ENCODE results near the gene TPRKB. TPM values are rescaled to one million over a fixed set of nuclear protein-coding genes. Genes with fewer than 3 reads are reported as not detected.
"Not testable (repeated sequence)": the region's sequence is repeated elsewhere in the genome, so short reads cannot be mapped to it uniquely, and the experiment has no call there.

TPRKB gene
- total RNA-seq, 1 experiment from 2014 or later: 38.5 TPM

DNA sequence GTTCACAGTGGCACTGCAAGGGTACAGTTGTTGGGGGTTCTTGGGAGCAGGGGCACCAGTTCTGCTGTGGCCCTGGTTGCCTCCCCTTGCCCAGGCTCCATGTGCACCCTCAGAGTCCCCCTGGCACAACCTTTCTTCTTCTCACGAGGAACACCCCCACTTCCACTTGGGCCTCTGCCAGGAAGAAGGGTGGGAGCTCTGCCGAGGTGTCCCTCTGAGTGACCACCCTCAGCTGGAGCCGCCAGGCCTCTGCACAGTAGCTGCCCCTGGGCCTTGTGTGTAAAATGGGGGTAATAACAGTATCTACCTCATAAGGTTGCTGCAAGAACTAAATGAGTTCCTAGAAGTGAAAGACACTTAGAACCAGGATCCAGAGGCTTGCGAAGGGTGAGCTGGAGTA, 8.4 kb downstream of the TPRKB start:
- peaks cover 12% of the 10 kb centered on the region for H3K36me3 ChIP-seq (ENCODE audit: control insufficient read depth, insufficient read depth, low read length)
- ChIA-PET POLR2A (no interaction called here), CTCF (no interaction called here)
- TF ChIP-seq POLR2AphosphoS5 (IDR thresholded peaks at IDR 0.05; ENCODE audit: low read depth, low read length): no peak
- no peak for TF ChIP-seq SIN3A (IDR thresholded peaks at IDR 0.05; ENCODE audit: borderline replicate concordance, insufficient read depth, low read depth, low read length)
- TF ChIP-seq, protein P1, sequence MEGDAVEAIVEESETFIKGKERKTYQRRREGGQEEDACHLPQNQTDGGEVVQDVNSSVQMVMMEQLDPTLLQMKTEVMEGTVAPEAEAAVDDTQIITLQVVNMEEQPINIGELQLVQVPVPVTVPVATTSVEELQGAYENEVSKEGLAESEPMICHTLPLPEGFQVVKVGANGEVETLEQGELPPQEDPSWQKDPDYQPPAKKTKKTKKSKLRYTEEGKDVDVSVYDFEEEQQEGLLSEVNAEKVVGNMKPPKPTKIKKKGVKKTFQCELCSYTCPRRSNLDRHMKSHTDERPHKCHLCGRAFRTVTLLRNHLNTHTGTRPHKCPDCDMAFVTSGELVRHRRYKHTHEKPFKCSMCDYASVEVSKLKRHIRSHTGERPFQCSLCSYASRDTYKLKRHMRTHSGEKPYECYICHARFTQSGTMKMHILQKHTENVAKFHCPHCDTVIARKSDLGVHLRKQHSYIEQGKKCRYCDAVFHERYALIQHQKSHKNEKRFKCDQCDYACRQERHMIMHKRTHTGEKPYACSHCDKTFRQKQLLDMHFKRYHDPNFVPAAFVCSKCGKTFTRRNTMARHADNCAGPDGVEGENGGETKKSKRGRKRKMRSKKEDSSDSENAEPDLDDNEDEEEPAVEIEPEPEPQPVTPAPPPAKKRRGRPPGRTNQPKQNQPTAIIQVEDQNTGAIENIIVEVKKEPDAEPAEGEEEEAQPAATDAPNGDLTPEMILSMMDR (IDR thresholded peaks at IDR 0.05): no peak
- no peak for TF ChIP-seq TCF7L2 (IDR thresholded peaks at IDR 0.05; ENCODE audit: low read depth, low read length)
- TF ChIP-seq, protein P2, sequence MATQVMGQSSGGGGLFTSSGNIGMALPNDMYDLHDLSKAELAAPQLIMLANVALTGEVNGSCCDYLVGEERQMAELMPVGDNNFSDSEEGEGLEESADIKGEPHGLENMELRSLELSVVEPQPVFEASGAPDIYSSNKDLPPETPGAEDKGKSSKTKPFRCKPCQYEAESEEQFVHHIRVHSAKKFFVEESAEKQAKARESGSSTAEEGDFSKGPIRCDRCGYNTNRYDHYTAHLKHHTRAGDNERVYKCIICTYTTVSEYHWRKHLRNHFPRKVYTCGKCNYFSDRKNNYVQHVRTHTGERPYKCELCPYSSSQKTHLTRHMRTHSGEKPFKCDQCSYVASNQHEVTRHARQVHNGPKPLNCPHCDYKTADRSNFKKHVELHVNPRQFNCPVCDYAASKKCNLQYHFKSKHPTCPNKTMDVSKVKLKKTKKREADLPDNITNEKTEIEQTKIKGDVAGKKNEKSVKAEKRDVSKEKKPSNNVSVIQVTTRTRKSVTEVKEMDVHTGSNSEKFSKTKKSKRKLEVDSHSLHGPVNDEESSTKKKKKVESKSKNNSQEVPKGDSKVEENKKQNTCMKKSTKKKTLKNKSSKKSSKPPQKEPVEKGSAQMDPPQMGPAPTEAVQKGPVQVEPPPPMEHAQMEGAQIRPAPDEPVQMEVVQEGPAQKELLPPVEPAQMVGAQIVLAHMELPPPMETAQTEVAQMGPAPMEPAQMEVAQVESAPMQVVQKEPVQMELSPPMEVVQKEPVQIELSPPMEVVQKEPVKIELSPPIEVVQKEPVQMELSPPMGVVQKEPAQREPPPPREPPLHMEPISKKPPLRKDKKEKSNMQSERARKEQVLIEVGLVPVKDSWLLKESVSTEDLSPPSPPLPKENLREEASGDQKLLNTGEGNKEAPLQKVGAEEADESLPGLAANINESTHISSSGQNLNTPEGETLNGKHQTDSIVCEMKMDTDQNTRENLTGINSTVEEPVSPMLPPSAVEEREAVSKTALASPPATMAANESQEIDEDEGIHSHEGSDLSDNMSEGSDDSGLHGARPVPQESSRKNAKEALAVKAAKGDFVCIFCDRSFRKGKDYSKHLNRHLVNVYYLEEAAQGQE (IDR thresholded peaks at IDR 0.05; ENCODE audit: insufficient read depth in 1 of 2, low read depth in 2 of 2, low read length in 1 of 2): no peak
- ATAC-seq (0 out of 2 replicates have a peak, but pooled peaks have one; percentile 38), DNase-seq (ENCODE audit: low read depth, low spot score) (no peak)
- in situ Hi-C loops (cut with HindIII; ENCODE audit: low pct_unique_long_range_greater_than_20kb, low sequenced_read_pairs) (no loop called here), intact Hi-C loops (cut with micrococcal nuclease; ENCODE audit: unreplicated experiment) (no loop called here)
- BruUV-seq (replicated peaks): no TSS peak
- no peak overlapping the region for H3K27ac ChIP-seq (ENCODE audit: low read length)
- no peaks in the 10 kb centered on the region for H3K4me1 ChIP-seq (ENCODE audit: control insufficient read depth, insufficient read depth, low read length)
- no peak overlapping the region for H3K4me3 ChIP-seq (ENCODE audit: low read depth in 2 of 2, low read length in 2 of 2)
- no peaks in the 10 kb centered on the region for H3K27me3 ChIP-seq (ENCODE audit: control insufficient read depth, insufficient read depth, low read length)
- no peaks in the 10 kb centered on the region for H3K9me3 ChIP-seq (ENCODE audit: control insufficient read depth, insufficient read depth, low read depth, low read length)

DNA sequence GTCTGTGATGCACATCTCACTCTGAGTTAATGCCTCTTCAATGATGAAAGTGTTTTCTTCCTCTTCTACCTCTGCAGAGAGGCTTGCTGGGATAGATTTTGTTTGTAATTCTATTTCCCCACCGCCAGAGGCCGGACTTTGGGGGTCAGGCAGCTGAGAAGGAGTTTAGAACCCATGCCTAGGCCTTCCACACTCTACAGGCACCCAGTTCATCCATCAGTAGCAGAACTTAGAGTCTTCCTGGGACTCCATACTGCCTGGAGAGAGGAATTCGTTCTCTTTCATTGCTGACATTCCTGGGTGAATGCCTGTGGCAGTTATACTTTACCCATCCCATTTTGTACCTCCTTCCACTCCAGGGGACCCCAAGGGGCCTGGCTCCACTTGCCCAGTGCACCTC, 9.1 kb downstream of the TPRKB start:
- TF ChIP-seq SIN3A (IDR thresholded peaks at IDR 0.05; ENCODE audit: borderline replicate concordance, insufficient read depth, low read depth, low read length) (no peak), POLR2AphosphoS5 (IDR thresholded peaks at IDR 0.05; ENCODE audit: low read depth, low read length) (no peak)
- TF ChIP-seq, protein P1 (IDR thresholded peaks at IDR 0.05): no peak
- TF ChIP-seq, protein P2 (IDR thresholded peaks at IDR 0.05; ENCODE audit: insufficient read depth in 1 of 2, low read depth in 2 of 2, low read length in 1 of 2): no peak
- no peak overlapping the region for H3K27ac ChIP-seq (ENCODE audit: low read length)
- no peaks in the 10 kb centered on the region for H3K27me3 ChIP-seq (ENCODE audit: control insufficient read depth, insufficient read depth, low read length)
- POLR2A ChIA-PET: no interaction called here
- in situ Hi-C loops (cut with HindIII; ENCODE audit: low pct_unique_long_range_greater_than_20kb, low sequenced_read_pairs): no loop called here
- peaks cover 12% of the 10 kb centered on the region for H3K36me3 ChIP-seq (ENCODE audit: control insufficient read depth, insufficient read depth, low read length)
- no peaks in the 10 kb centered on the region for H3K9me3 ChIP-seq (ENCODE audit: control insufficient read depth, insufficient read depth, low read depth, low read length)
- CTCF ChIA-PET: no interaction called here
- ATAC-seq: peak; percentile 56; the same call in 1 of the 2 replicates
- H3K4me3 ChIP-seq (ENCODE audit: low read depth in 2 of 2, low read length in 2 of 2): no peak overlapping the region
- H3K4me1 ChIP-seq (ENCODE audit: control insufficient read depth, insufficient read depth, low read length): no peaks in the 10 kb centered on the region
- intact Hi-C loops (cut with micrococcal nuclease; ENCODE audit: unreplicated experiment): no loop called here
- BruUV-seq (replicated peaks): no TSS peak
- no peak for DNase-seq (ENCODE audit: low read depth, low spot score)

DNA sequence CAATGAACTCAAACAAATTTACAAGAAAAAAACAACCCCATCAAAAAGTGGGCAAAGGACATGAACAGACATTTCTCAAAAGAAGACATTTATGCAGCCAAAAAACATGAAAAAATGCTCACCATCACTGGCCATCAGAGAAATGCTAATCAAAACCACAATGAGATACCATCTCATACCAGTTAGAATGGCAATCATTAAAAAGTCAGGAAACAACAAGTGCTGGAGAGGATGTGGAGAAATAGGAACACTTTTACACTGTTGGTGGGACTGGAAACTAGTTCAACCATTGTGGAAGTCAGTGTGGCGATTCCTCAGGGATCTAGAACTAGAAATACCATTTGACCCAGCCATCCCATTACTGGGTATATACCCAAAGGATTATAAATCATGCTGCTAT, 10.5 kb downstream of the TPRKB start:
- POLR2A ChIA-PET; CTCF ChIA-PET; H3K27ac ChIP-seq (ENCODE audit: low read length); H3K4me3 ChIP-seq (ENCODE audit: low read depth in 2 of 2, low read length in 2 of 2); H3K4me1 ChIP-seq (ENCODE audit: control insufficient read depth, insufficient read depth, low read length); BruUV-seq (replicated peaks); H3K27me3 ChIP-seq (ENCODE audit: control insufficient read depth, insufficient read depth, low read length); DNase-seq (ENCODE audit: low read depth, low spot score); ATAC-seq; intact Hi-C loops (cut with micrococcal nuclease; ENCODE audit: unreplicated experiment); in situ Hi-C loops (cut with HindIII; ENCODE audit: low pct_unique_long_range_greater_than_20kb, low sequenced_read_pairs); H3K9me3 ChIP-seq (ENCODE audit: control insufficient read depth, insufficient read depth, low read depth, low read length): not testable (repeated sequence)
- peaks cover 12% of the 10 kb centered on the region for H3K36me3 ChIP-seq (ENCODE audit: control insufficient read depth, insufficient read depth, low read length)

Data from Panc1 (cell line).